Fibroblast of the conjunctiva (primary cell): Measurements from ENCODE around the gene RPL18A.
"Not testable (repeated sequence)": the region's sequence is repeated elsewhere in the genome, so short reads cannot be mapped to it uniquely, and the experiment has no call there.

Source experiments
- DNase-seq: peaks from one replicate; pipeline ENCODE4 v3.0.0-alpha.2; 2010; ENCODE audit warnings: low read depth

RPL18A gene

GRCh38 chr19:17866964-17867486 is 7.3 kb downstream of the RPL18A start:
- DNase-seq, result no peak

GRCh38 chr19:17868669-17869068 is 9.0 kb downstream of the RPL18A start:
- no peak for DNase-seq

GRCh38 chr19:17869114-17869608 is 9.5 kb downstream of the RPL18A start:
- no peak for DNase-seq

GRCh38 chr19:17871032-17871877 is 11.5 kb downstream of the RPL18A start:
- no peak for DNase-seq

- DNase-seq, result no peak
These were observed 12.2 kb downstream of the RPL18A start, which contains the start of gene SLC5A5 for GRCh38 chr19:17871878-17872250. Gene SLC5A5, plus strand, starts transcription at chr19:17871945. Its CDS starts 375 bp downstream, at chr19:17872320.

- DNase-seq, result no peak
These were observed 12.7 kb downstream of the RPL18A start for GRCh38 chr19:17872251-17873001.

- no peak for DNase-seq
These were observed 14.4 kb downstream of the RPL18A start for GRCh38 chr19:17873786-17874757.

GRCh38 chr19:17874758-17875135 is 15.0 kb downstream of the RPL18A start:
- DNase-seq, result no peak

GRCh38 chr19:17877696-17878095 is 18.0 kb downstream of the RPL18A start:
- no peak for DNase-seq

GRCh38 chr19:17879466-17879865 is 19.8 kb downstream of the RPL18A start:
- no peak for DNase-seq

GRCh38 chr19:17881701-17882100 is 22.0 kb downstream of the RPL18A start:
- no peak for DNase-seq

GRCh38 chr19:17883627-17884410 is 24.1 kb downstream of the RPL18A start:
- no peak for DNase-seq

- DNase-seq, result no peak
These were observed 26.8 kb downstream of the RPL18A start for GRCh38 chr19:17886515-17886914.

GRCh38 chr19:17887221-17887620 is 27.5 kb downstream of the RPL18A start:
- DNase-seq, result not testable (repeated sequence)

GRCh38 chr19:17888260-17888659 is 28.6 kb downstream of the RPL18A start:
- DNase-seq, result no peak

- no peak for DNase-seq
These were observed 30.0 kb downstream of the RPL18A start for GRCh38 chr19:17889609-17890214.

- DNase-seq, result no peak
These were observed 34.1 kb downstream of the RPL18A start for GRCh38 chr19:17893766-17894165.

GRCh38 chr19:17902701-17903100 is 43.0 kb downstream of the RPL18A start:
- DNase-seq, result peak; percentile 42

- no peak for DNase-seq
These were observed 48.5 kb downstream of the RPL18A start for GRCh38 chr19:17908244-17908643.

GRCh38 chr19:17909003-17909732 is 49.5 kb downstream of the RPL18A start:
- DNase-seq, result no peak
